Stimulated activated CD4-positive, alpha-beta T cell treated with anti-CD3 and anti-CD28 coated beads, TNF-alpha, amount 100 ng/mL, for 48 hours (primary cell): ENCODE data around the gene DNAJC8.

ENCODE experiments used
- DNase-seq, 3 donors: peaks; one replicate each; pipeline ENCODE4 v3.0.0-alpha.2; 2020; ENCODE audit warnings: low read depth in 3 of 3

The DNAJC8 gene

DNA sequence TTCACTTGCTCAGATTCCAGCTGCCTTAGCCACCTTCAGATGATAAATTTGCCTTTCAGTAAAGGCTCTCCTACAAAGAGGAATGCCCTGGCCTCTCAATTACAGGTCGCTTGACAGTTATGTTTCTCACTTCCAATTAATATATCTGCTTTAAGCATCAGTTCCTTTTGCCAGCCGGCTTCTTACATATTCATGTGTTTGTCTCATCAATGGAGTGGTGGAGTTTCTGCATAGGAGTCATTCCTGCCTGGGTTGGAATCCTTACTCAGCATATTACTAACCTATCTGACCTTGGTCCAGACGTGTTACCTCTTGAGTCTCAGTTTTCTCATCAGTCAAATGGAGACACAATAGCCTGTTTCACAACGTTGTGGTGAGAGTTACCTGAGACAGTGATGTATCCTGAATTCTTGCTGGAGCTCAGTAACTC lies 17.1 kb upstream of the DNAJC8 start:
- no peak for DNase-seq

DNA sequence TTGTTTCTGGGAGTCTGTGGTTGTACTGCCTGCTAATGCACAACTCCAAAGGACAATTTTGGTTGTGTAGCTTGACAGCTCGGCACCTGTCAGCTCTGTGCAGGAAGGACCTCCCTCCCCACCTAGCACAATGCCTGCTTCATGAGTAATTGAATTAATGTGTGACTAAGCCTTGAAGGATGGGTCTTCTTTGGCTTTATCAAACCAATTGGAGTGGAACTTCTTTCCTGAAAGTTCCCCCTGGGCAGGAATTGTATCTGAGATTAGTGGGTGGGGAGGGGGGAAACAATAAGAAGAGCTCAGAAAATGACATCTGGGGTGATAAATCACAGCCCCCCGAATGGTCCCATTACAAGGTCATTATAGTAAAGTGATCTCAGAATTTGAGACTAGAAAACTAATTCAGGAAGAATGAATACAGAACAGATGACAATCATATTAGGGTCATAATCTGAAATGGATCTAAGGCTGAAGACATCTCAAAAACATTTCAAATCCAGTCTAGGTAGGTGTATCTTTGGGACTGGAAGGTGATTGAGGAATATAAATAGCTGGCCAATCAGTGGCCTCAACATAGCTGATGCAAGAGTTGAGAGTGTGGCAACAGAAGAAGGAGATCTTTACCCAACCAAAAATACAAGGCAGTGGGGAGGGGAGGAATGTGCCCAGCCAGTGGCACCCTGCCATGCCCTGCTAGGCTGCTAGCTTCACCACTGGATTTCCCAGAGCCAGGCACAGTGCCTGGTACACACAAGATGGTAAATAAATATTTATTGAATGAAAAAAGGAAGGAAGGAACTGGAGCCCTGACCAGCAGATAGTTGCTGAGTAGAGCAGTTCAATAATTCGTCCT lies 16.4 kb upstream of the DNAJC8 start:
- no peak for DNase-seq

DNA sequence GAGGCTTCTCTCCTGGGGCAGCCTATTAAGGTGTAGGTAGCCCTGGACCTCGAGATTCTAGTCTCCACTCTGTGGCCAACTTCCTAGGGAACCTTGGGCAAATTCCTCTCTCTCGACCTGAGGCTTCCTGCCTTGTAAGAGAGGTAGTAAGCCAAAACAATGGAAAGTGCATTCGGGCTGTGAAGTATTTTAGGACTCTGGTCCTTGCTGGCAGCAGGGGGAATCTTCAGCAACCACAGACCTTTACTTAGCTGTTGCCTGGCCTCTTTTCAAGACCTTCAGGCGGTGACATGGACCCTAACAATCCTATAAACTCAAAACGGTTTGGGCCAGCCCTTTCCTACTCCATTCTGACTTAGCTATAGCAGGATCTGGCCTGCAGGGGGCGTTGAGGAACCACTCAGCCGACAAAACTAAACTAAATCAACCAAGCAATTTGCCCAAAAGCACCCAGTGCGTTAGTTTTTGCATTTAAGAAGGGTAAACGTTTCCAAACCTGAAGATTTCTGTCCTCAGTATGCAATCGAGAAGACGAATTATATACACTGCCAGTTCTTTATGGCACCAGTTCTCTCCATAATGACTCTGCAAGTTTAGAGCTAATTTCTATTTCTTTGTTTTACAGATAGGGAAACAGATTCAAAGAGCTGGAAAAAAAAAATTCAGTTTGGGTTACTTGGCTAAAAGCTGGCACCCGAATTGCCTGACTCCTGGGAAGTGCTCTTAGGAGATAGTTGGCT lies 15.6 kb upstream of the DNAJC8 start:
- DNase-seq = peak; percentile 66 to 72 (median 70)

DNA sequence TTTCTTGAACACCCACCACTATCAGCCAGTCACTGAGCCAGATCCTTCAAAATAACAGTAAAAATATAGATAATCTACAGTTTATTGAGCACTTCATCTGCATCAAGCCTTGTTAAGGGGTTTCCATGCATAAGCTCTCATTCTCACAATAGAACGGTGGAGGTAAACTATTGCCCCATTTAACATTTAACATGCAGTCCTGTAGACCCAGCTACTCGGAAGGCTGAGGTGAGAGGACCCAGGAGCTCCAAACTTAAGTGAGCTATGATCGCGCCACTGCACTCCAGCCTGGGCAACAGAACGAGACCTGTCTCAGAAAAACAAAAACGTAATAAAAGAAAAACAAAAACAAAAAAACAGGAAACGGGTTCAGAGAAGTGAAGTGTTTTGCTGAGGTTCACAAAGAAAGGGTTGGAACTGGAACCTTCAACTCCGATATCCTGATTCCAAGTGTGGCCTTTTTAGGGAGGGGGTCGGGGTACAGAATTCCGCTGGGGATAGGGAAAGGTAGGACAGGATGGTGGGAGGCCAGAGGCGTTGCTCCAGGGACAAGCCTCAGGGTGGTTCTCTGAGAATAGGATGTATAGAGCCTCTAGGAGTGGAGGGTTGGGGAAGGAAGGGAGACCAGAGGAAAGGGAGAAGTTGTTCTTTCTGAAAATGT lies 14.9 kb upstream of the DNAJC8 start:
- no peak for DNase-seq

DNA sequence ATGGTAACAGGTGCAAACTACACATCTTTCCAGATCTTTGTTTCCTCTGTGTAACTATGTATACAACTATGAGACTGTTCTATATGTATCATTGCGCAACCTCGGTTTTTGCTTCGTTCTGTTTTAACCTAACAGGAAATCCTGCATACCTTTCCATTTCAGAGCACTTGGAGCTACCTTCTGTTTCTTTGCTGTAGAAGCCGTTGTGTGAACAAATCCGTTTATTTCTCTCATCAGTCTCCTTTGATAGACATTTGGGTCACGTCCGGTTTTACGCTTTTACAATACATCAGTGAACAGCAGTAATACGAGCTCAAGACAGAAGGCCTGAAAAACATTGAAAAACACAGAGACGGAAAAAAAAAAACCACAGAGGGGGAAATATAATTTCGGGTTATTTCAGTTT lies 13.6 kb upstream of the DNAJC8 start:
- DNase-seq = no peak

DNA sequence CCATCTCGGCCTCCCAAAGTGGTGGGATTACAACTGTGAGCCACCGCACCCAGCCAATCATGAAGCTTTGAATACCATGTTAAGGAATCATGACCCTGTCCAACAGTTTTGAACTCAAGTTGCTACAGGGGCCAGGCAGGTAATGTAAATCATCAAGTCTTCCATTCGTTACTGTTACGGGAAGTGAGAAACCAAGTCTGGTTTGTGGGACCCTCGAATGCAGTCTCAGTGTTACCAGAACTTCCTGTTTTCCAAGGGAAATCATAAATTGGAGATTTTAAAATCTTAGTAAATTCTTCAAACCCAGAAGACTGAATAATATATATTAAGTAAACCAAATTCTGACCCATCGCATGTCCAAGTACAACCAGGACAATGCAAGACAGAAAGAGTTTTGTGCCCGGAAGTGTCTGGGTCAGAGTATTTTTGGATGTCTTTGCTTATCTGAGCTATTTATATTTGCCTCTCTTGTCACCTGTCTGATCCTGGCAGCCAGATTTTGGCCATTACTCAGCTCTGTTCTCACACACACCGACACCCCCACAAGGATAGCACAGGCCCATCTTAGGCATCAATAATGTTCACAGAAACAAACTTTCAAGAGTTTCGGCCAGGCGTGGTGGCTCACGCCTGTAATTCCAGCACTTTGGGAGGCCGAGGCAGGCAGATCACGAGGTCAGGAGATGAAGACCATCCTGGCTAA lies 11.9 kb upstream of the DNAJC8 start:
- no peak for DNase-seq

DNA sequence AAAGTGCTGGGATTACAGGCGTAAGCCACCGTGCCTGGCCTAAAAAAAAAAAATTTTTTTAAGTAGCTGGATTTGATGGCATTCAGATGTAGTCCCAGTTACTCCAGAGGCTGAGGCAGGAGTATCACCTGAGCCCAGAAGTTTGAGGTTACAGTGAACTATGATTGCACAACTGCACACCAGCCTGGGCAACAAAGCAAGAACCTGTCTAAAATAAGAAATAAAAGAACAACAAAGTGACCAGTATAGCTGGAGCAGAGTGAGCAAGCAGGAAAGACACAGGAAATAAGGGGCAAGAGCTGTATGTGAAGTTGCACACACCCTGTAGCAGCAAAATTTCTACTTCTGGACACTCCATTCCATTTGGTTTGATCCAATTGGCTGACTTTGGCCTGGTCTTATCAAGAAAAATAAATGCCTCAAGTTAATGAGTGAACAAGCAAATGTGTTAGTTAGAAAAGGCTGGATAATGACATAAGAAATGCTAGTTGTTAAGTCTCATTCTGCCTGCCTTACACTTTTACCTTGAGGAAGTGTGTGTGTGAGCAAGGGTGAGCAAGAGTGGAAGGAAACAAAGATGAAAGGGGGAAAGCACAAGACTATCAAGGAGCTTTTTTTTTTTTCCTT lies 11.0 kb upstream of the DNAJC8 start:
- no peak for DNase-seq

DNA sequence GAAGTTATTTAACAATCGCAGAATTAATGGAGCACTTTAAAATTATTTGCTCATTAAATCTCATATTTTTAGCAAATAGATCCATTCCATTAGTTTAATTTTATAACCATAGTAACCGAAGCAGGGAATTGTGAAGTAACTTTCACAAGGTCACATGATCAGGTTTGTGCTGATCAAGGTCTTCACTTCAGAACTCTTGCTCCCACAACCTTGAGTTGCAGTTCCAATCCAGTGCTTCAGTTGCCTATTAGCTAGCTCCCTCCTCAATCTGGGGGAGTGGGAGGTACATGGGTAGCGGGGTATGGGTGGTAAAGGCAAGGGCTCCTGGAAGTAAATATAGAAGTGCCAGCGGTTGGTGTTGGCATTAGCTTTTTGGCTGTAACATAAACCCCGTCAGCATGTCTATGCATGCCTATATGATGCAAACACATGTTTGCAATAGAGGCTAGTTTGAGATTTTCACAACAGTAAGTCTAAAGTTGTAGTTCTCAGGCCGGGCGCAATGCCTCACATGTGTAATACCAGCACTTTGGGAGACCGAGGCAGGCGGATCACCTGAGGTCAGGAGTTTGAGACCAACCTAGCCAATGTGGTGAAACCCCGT lies 8.9 kb upstream of the DNAJC8 start:
- no peak for DNase-seq

DNA sequence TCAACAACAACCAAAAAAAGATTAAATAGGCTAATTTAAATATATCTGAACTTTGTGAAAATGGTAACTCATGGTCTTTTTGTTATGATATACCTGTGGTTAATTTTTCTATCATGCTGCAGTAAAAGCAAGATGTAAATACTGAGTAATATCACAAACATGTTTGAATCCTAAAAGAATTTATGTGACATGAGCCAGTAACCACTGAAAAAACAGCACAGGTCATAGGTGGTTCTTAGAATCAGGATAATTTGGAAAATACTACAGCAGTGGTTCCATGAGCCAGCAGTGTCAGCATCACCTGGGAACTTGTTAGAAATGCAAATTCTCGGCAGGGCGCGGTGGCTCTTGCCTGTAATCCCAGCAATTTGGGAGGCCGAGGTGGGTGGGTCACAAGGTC lies 7.2 kb upstream of the DNAJC8 start:
- DNase-seq = no peak

DNA sequence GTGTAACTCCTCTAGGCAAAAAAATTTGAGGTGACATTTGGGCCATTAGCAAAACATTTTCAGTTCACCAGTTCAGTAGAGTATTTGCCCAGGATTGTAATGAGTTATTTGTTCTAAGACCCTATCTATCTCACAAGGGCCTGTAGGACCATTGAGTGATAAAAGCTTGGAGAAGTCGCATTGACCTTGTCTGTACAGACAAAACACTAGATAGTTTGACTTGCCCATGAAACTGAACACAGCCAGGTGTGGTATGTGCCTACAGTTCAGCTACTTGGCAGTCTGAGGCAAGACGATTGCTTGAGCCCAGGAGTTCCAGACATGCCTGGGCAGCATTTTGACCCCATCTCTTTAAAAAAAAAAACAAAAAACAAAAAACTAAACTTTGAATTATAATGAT lies 6.2 kb upstream of the DNAJC8 start:
- no peak for DNase-seq

DNA sequence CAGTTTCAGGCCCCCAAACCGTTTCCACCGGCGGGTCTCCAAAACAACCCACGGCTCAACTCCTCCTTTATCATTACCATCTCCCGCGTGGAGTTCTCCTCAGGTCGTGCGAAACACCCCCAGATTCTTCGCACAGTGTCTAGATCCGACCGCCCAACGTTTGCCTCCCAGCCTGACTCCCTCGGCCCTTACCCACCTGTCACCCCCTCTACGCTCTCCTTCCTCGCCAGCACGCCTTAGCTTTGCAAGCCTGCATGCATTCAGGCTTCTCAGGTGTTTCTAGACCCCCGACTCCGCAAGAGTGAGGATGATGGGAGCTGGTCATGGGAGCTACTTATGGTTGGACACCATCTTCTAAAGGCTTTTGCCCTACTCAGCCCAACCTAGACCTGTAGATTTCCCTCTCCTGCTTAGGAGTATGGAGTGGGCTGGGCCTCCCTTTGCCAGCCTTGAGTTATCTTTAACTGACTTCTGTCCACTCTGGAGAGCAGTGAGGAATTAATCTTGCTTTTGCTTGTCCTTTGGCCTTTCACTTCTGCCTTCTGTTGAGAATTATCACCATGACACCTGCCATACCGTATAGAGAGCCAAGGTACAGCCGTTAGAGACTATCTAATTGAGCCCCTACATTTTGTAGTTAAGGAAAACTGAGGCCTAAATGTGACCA lies 4.0 kb upstream of the DNAJC8 start:
- DNase-seq = no peak

DNA sequence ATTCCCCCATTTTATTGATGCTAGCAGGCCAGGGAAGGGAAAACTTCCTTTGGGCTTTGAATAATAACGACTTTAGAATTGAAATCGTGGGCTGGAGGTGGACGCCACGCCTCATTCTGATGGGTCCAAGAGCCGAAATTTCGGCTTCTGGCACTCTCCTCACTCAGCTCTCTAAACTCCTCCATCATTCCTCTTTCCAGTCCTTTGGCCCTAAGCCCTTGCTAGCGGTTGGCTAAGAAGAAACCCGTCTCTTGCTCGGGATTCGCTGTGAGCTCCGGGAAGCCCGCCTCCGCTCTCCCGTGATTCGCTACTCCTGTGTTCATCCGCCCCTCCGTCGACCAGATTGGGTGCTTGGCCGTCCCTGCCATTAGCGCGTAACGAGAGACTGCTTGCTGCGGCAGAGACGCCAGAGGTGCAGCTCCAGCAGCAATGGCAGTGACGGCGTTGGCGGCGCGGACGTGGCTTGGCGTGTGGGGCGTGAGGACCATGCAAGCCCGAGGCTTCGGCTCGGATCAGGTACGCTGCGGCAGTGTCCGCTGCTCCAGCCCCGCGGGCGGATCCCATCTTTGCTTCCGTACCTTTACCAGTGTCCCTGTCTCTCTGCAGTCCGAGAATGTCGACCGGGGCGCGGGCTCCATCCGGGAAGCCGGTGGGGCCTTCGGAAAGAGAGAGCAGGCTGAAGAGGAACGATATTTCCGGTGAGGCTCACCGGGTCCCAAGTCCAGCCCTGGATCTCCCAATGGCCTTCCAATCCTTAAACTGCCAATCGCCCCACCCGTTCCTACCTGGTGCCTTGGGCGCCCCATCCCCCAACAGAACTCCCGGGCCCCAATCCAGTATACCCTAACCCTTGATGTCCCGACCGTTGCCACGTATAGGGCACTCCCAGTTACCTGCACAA lies 3.2 kb upstream of the DNAJC8 start, which contains the start of gene ATP5IF1:
Gene ATP5IF1 (plus strand): TSS at position 370 of the 901 bp plus-strand sequence. CDS start 60 bp downstream, at position 430.
- peak; percentile 88 to 94 (median 89) for DNase-seq

DNA sequence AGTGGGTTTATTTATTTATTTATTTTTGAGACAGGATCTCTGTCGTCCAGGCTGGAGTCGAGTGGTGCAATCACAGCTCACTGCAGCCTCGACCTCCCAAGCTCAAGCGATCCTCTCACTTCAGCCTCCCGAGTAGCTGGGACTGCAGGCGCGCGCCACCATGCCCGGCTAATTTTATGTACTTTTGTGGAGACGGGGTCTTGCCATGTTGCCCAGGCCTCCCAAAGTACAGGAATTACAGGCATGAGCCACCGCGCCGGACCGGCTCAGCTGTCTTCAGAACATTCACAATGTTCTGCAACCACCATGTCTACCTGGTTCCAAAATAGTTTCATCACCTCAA lies 406 bp upstream of the DNAJC8 start:
- no peak for DNase-seq

DNA sequence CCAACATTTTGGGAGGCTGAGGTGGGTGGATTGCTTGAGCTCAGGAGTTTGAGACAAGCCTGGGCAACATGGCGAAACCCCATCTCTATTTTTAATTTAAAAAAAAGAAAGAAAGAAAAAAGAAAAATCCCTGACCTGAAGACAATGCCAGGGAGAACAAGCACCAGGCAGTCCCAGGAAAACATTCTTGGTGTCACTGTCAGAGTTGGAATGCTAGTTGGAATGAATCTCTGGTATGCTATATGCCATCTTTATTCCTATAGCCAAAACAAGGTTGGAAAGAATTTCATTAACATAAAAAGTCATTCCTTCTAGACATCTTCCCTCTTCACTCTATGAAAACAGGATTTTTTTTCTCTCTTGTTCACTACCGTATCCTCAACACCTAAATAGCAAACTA lies 2.8 kb downstream of the DNAJC8 start:
- DNase-seq = no peak

DNA sequence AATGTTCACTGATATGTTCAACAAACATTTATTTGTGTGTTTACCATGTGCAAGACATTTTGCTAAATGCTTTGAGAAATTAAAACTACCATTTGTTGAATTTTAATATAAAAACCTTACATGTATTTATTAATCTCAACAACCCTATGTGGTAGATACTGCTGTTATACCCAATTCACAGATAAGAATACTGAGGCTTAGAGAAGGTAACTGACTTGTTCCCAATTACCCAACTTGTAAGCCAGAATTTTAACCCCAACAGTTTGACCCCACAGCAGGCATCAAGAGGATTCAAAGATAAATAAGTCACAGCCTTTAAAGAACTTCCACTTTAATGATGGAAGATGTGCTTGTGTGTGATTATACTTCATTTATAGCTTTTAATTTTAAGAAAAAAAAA lies 3.7 kb downstream of the DNAJC8 start:
- DNase-seq = no peak

DNA sequence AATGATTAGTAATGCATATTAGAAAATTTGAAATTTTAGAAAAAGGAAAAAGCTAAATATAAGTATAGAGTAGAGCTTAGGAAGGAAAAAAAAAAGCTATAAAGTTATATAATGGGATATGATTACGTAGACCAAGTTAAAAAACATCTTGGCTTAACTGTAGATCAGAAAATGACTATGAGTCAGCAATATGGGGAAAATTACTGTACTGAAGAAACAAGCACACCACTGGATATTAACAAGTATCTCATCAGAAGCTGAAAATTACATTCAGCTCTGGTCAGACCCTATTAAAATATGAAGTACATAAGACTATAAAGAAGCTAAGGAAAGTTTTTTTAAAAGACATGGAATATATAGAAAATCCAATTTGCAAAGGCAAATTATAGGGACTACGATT lies 19.5 kb downstream of the DNAJC8 start:
- no peak for DNase-seq

DNA sequence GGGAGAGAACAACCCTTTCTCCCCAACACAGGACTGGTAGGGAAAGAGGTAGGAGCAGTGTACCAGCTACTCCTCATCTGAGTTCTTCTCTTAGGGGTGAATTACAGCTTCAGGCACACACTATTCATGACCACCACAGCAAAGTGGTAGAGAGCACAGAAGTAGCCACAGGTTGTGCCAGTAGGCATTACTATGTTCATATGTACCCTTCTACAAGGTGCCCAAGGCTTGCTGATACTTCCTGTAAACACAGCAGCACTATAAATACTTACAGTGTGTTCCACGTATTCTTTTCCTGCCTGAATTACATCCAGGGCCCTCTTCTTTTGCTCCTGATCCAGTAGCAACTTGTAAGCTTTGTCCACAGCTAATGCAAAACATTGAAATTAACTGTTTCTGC lies 23.1 kb downstream of the DNAJC8 start:
- DNase-seq = no peak

DNA sequence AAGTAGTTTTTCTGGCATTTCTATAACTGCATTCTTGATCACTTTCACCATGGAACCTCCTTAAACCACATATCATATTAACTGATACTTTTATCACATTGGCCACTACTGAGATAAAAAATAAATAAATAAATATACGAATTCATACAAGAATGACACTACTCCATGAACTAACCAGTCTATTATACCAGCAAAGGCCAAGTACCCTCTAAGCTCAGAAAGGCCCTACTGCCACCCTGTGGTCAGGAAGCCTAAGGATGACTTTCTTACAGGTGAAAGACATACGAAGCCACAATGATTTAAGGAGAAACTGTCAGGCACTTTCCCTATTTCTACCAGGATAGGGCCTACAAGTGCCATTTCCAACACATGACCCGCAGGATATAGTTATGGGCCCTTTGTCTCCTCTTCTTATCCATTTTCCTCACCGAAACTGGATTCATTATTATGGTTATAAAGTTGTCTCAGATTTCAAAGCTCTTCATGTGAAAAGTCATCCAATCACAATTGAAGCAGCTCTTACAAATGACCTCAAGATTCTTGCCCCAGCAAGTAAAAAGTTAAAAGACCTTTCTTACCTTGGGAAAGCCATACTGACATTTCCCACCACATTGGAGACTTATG lies 23.9 kb downstream of the DNAJC8 start:
- DNase-seq = peak in 1 of 3 donors; percentile 22

DNA sequence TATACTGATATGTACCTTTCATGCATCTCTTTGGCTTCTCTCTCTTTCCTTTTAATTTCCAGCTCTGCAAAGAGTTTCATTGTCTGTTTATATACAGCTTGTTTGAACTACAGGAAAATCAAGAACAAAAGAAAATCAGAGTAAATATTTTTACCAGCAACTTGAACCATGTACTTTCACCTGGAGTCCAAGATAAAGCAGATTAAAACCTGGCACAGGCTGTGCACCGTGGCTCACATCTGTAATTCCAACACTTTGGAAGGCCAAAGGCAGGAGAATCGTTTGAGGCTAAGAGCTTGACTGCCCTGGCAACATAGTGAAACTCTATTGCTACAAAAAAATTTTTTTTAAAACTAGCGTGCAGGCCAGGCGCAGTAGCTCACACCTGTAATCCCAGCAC lies 27.6 kb downstream of the DNAJC8 start:
- no peak for DNase-seq
